BJ (cell line): ENCODE results near the gene ZNF24. TPM values are rescaled to one million over a fixed set of nuclear protein-coding genes. Genes with fewer than 3 reads are reported as not detected.

ENCODE experiments used
- CTCF ChIA-PET: fragments of 350-600 bp; formaldehyde crosslinking; extraction: SDS; loops from one replicate; lab custom pipeline; 2021; ENCODE audit warnings: antibody characterized with exemption, inconsistent platforms; lab: Yijun Ruan, JAX
- POLR2A ChIA-PET: fragments of 300-600 bp; sonication (Branson Sonifier 250); formaldehyde crosslinking; extraction: SDS; loops from one replicate; lab custom pipeline; 2021; ENCODE audit warnings: antibody characterized with exemption; lab: Charles Lee
- DNase-seq: peaks from one replicate; pipeline ENCODE4 v3.0.0-alpha.2; 2011; ENCODE audit warnings: low read depth
- H3K27me3 ChIP-seq: 2 replicates; pipeline ENCODE4 v1.6.0; 2011; ENCODE audit warnings: low read length; ENCODE audit not compliant: control insufficient read depth, insufficient read depth
- H3K36me3 ChIP-seq: 2 replicates; pipeline ENCODE4 v1.5.1; 2011; ENCODE audit warnings: low read length; ENCODE audit not compliant: control insufficient read depth, insufficient read depth
- H3K4me3 ChIP-seq: 2 replicates; pipeline ENCODE4 v1.5.1; 2011; ENCODE audit warnings: low read depth, mild to moderate bottlenecking, control low read depth, low read length
- polyA plus RNA-seq: library from polyadenylated mRNA; depleted of rRNA; stranded (reverse); fragments of >200 nt; gene quantifications from 2 replicates; pipeline ENCODE4 v1.2.3, GENCODE V29; 2011
- TF ChIP-seq, protein P1 (sequence below): IDR thresholded peaks from 2 replicates; pipeline ENCODE4 v1.5.1; 2011; ENCODE audit warnings: low read depth, mild to moderate bottlenecking, control low read depth, inconsistent platforms, low read length, moderate library complexity; ENCODE audit not compliant: insufficient read depth

ZNF24 gene
- polyA plus RNA-seq, 1 experiment: 14.9 TPM

DNA sequence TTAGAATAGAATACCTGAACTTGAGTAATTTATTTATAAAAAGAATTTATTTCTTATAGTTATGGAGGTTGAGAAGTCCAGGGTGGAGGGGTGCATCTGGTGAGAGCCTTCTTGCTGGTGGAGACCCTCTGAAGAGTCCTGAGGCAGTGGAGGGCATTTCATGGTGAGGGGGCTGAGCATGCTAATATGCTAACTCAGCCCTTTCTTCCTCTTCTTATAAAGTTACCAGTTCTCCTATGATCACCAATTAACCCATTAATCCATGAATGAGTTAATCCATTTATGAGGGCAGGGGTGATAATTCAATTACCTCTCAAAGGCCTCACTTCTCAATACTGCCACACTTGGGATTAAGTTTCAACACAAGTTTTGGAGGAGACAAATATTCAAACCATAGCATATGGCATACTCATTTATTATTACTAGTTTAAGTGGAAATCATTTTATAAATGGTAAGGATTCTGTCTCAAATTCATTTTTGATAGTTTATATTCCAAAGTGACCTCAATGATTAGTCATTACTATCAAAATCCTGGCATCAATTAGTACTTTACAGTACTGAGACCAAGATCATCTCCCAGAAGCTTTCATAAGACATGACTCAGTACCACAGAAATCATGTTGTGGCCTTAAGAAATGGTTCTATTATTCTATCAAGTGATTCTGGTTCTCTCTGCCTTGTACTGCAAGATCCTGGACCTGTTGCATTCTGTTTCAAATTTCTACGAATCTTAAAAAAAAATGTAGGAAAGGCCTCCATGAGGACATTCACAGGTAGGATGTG lies 27.4 kb upstream of the ZNF24 start:
- DNase-seq: no peak
- Histone ChIP-seq H3K4me3 (no peak overlapping the region), H3K36me3 (no peaks in the 10 kb centered on the region), H3K27me3 (no peaks in the 10 kb centered on the region)
- TF ChIP-seq, protein P1, sequence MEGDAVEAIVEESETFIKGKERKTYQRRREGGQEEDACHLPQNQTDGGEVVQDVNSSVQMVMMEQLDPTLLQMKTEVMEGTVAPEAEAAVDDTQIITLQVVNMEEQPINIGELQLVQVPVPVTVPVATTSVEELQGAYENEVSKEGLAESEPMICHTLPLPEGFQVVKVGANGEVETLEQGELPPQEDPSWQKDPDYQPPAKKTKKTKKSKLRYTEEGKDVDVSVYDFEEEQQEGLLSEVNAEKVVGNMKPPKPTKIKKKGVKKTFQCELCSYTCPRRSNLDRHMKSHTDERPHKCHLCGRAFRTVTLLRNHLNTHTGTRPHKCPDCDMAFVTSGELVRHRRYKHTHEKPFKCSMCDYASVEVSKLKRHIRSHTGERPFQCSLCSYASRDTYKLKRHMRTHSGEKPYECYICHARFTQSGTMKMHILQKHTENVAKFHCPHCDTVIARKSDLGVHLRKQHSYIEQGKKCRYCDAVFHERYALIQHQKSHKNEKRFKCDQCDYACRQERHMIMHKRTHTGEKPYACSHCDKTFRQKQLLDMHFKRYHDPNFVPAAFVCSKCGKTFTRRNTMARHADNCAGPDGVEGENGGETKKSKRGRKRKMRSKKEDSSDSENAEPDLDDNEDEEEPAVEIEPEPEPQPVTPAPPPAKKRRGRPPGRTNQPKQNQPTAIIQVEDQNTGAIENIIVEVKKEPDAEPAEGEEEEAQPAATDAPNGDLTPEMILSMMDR: no peak
- ChIA-PET CTCF (interaction anchor here (1.3 kb wide), 1 partner anchor 16 kb away, joined by 5 read pairs; no protein-coding TSS in a partner anchor), POLR2A (no interaction called here)

DNA sequence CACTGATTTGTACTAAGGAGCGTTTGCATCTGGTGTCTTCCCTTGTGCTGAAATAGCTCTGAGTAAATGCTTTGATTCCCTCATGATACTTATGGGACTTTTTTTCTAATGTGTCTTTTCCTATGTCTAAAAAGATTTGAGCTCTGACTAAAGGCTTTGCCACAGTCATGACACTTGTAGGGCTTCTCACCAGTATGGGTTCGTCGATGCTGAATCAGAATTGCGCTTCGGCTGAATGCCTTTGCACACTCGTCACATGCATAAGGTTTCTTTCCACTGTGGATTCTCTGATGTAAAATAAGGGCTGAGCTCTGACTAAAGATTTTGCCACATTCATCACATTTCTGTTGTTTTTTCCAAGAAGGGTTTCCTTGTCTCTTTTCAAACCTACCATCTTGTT lies 24.9 kb upstream of the ZNF24 start:
- TF ChIP-seq, protein P1: no peak
- POLR2A ChIA-PET: no interaction called here
- CTCF ChIA-PET: interaction anchor here (0.6 kb wide), 1 partner anchor 8 kb away, joined by 3 read pairs; the partner anchor contains the start of gene ZNF396
- no peak for DNase-seq
- Histone ChIP-seq H3K36me3 (no peaks in the 10 kb centered on the region), H3K4me3 (no peak overlapping the region), H3K27me3 (no peaks in the 10 kb centered on the region)

DNA sequence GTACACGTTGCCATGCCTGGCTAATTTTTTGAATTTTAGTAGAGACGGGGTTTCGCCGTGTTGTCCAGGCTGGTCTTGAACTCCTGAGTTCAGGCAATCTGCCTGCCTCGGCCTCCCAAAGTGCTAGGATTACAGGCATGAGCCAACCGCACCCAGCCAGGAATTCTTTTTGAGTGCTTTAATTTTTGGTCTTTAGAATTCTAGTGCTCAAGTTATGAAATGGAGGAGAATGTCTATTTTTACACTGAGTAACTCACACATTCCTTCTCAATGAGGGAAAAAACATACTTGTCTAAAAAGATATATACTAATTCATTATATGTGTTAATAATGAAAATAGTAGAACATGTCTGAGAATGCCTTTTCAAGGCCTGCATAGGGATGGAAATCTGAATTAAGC lies 24.4 kb upstream of the ZNF24 start:
- Histone ChIP-seq H3K4me3 (no peak overlapping the region), H3K27me3 (no peaks in the 10 kb centered on the region), H3K36me3 (no peaks in the 10 kb centered on the region)
- ChIA-PET POLR2A (no interaction called here), CTCF (interaction anchor here (0.6 to 1.2 kb wide), 2 partner anchors 8 to 136 kb away, joined by 3 to 4 read pairs; partner anchors contain the start of gene ZNF396)
- TF ChIP-seq, protein P1: no peak
- DNase-seq: no peak

DNA sequence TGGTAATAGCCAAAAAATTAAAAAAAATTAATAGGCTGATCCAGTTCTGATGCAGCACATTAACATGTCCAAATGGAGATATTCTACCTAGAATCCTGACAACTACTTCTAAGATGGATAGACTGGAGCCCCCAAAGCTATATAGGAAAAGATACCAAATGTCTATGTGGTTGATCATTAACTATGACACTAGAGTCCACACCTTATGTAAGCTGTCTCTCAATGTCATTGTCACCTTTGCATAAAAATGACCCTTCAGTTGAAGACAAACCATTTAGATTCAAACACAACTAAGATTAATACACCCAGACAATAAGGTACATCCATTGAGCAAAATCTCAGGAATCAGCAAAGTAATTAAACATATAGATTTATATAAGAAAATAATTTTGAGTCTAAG lies 18.3 kb upstream of the ZNF24 start:
- Histone ChIP-seq H3K4me3 (no peak overlapping the region), H3K27me3 (no peaks in the 10 kb centered on the region), H3K36me3 (no peaks in the 10 kb centered on the region)
- ChIA-PET POLR2A (no interaction called here), CTCF (interaction anchor here (0.6 to 1.2 kb wide), 4 partner anchors 9 to 131 kb away, joined by 3 to 5 read pairs (median 4); no protein-coding TSS in a partner anchor)
- DNase-seq: no peak
- TF ChIP-seq, protein P1: no peak

DNA sequence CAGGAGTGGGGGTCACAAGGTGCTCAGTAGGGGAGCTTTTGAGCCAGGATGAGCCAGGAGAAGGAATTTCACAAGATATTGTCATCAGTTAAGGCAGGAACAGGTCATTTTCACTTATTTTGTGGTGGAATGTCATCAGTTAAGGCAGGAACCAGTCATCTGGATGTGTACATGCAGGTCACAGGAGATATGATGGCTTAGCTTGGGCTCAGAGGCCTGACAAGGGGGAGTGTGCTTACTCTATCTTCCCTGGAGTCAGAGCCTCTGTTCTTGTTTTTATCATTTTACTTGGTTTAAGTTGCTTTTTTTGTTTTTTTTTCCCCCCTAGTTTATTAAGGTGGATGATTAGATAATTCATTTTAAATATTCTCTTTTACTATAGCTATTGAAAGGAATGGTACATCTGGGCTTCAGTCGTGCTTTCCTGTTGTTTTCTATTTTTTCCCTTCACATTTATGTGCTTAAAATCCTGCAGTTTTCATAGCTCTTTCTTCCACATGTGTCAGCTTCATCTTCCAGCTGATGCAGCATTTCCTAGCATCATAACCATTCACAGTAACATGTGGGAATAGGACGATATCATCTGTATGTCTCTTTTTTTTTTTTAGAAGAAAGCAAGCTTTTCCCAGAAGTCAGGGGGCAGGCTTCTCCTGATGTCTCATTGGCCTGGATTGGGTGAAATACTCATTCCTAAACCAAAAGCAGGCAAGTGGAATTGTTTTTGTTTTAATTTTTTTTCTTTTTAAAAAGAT lies 17.5 kb upstream of the ZNF24 start:
- ChIA-PET CTCF (interaction anchor here (1.1 to 1.2 kb wide), 2 partner anchors 8 to 130 kb away, joined by 3 to 4 read pairs; no protein-coding TSS in a partner anchor), POLR2A (no interaction called here)
- TF ChIP-seq, protein P1: no peak
- DNase-seq: no peak
- Histone ChIP-seq H3K36me3 (no peaks in the 10 kb centered on the region), H3K27me3 (no peaks in the 10 kb centered on the region), H3K4me3 (no peak overlapping the region)
